ENCODE measurements around the gene SPRYD7.
A peak's percentile ranks its signal among the peaks of the same experiment; 100 is the strongest.
"Not testable (repeated sequence)": the region's sequence is repeated elsewhere in the genome, so short reads cannot be mapped to it uniquely, and the experiment has no call there.

SPRYD7 gene

DNA sequence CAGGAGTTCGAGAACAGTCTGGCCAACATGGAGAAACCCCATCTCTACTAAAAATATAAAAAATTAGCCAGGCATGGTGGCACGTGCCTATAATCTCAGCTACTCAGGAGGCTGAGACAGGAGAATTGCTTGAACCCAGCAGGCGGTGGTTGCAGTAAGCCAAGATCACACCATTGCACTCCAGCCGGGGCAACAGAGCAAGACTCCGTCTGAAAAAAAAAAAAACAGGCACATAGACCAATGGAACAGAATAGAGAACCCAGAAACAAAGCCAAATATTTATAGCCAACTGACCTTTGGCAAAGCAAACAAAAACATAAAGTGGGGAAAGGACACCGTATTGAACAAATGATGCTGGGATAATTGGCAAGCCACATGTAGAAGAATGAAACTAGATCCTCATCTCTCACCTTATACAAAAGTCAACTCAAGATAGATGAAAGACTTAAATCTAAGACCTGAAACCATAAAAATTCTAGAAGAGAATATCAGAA, 12.7 kb upstream of the SPRYD7 start:
- H3K4me1 Mint-ChIP-seq (ENCODE audit: low read depth); H3K4me3 Mint-ChIP-seq; H3K27ac Mint-ChIP-seq; H3K36me3 Mint-ChIP-seq (ENCODE audit: low read depth); H3K27me3 Mint-ChIP-seq (ENCODE audit: low read depth); DNase-seq (ENCODE audit: low spot score); H3K9me3 Mint-ChIP-seq: not testable (repeated sequence)

- no peaks in the 10 kb centered on the region for H3K36me3 Mint-ChIP-seq (ENCODE audit: low read depth)
- DNase-seq (ENCODE audit: low spot score): no peak
- no peak overlapping the region for H3K4me3 Mint-ChIP-seq
- peaks cover 5% of the 10 kb centered on the region for H3K4me1 Mint-ChIP-seq (ENCODE audit: low read depth)
- no peak overlapping the region for H3K27ac Mint-ChIP-seq
- H3K27me3 Mint-ChIP-seq (ENCODE audit: low read depth): peaks cover 20% of the 10 kb centered on the region
- H3K9me3 Mint-ChIP-seq: no peaks in the 10 kb centered on the region
Observed at GRCh38 chr13:49939321-49939720, 3.2 kb upstream of the SPRYD7 start.

DNA sequence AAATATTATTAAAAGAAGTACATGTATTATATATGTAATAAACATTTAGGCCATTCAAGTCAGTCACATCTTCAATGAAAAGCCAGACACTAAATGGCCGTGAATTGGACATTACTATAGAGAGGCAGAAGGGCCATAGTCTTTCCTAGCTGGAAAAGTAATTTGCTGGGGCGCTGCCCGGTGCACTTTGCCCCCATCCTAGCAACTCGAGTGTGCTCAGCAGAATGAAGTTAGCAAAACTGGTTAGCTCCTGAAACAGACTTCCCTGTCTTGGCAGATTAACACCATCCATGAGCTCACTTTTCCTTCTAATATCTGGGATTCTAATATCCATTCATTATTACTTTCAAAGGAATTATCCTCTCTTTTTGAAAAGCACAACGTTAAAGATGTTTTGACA, 2.8 kb upstream of the SPRYD7 start:
- Mint-ChIP-seq H3K36me3 (ENCODE audit: low read depth) (no peaks in the 10 kb centered on the region), H3K4me3 (no peak overlapping the region), H3K27ac (no peak overlapping the region), H3K4me1 (ENCODE audit: low read depth) (peaks cover 5% of the 10 kb centered on the region), H3K9me3 (no peaks in the 10 kb centered on the region), H3K27me3 (ENCODE audit: low read depth) (peaks cover 20% of the 10 kb centered on the region)
- DNase-seq (ENCODE audit: low spot score): no peak

- H3K4me3 Mint-ChIP-seq: no peak overlapping the region
- H3K27ac Mint-ChIP-seq: no peak overlapping the region
- H3K36me3 Mint-ChIP-seq (ENCODE audit: low read depth): no peaks in the 10 kb centered on the region
- H3K27me3 Mint-ChIP-seq (ENCODE audit: low read depth): peaks cover 20% of the 10 kb centered on the region
- peaks cover 5% of the 10 kb centered on the region for H3K4me1 Mint-ChIP-seq (ENCODE audit: low read depth)
- no peaks in the 10 kb centered on the region for H3K9me3 Mint-ChIP-seq
- DNase-seq (ENCODE audit: low spot score): no peak
Observed at GRCh38 chr13:49938314-49938713, 2.2 kb upstream of the SPRYD7 start.

DNA sequence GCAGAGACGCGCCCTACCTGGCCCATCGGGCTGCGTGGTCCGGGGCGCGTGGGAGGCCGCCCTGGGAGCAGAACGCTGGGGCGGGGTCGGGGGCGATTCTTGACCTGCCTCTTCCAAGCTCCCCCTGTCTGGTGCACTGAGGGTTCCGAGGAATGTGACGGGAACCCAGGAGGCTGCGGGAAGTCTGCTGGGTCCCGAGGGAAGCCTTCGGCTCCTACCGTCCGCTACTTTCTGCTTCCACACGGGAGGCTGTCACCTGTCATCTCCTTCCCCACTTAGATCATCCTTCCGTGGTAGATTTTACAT, 781 bp upstream of the SPRYD7 start:
- Mint-ChIP-seq H3K4me1 (ENCODE audit: low read depth) (peaks cover 5% of the 10 kb centered on the region), H3K27me3 (ENCODE audit: low read depth) (peaks cover 14% of the 10 kb centered on the region), H3K27ac (no peak overlapping the region), H3K9me3 (no peaks in the 10 kb centered on the region), H3K36me3 (ENCODE audit: low read depth) (no peaks in the 10 kb centered on the region), H3K4me3 (peak overlapping the region; percentile 88)
- no peak for DNase-seq (ENCODE audit: low spot score)

GRCh38 chr13:49935171-49936074, 717 bp downstream of the SPRYD7 start:
- DNase-seq (ENCODE audit: low spot score): peak; percentile 51
- peaks cover 10% of the 10 kb centered on the region for H3K27me3 Mint-ChIP-seq (ENCODE audit: low read depth)
- no peaks in the 10 kb centered on the region for H3K36me3 Mint-ChIP-seq (ENCODE audit: low read depth)
- peak overlapping the region; percentile 88 for H3K4me3 Mint-ChIP-seq
- peak overlapping the region; percentile 53 for H3K27ac Mint-ChIP-seq
- H3K9me3 Mint-ChIP-seq: no peaks in the 10 kb centered on the region
- H3K4me1 Mint-ChIP-seq (ENCODE audit: low read depth): peaks cover 5% of the 10 kb centered on the region

- Mint-ChIP-seq H3K27ac (no peak overlapping the region), H3K4me1 (ENCODE audit: low read depth) (peaks cover 5% of the 10 kb centered on the region), H3K9me3 (no peaks in the 10 kb centered on the region), H3K4me3 (no peak overlapping the region), H3K36me3 (ENCODE audit: low read depth) (no peaks in the 10 kb centered on the region), H3K27me3 (ENCODE audit: low read depth) (peaks cover 10% of the 10 kb centered on the region)
- DNase-seq (ENCODE audit: low spot score): no peak
Observed at GRCh38 chr13:49933511-49933910, 2.6 kb downstream of the SPRYD7 start.

DNA sequence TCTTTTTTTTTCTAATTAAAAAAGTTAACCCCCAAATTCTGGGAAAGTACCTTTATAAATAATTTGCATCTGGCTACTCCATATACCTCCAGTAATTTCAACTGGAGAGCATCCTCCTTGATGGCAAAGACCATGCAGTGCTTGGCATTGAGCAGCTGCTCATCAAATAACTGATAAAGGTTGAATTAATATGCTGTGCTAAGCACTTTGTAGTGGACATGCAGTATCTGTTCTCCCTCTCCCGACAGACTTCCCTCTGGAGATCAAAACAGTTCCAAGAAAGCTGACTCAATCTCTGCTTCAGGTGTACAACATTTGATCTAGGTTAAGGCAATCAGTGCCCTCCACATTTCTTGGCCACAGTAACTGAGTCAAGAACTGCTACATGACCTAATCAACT, 3.3 kb downstream of the SPRYD7 start:
- H3K9me3 Mint-ChIP-seq: no peaks in the 10 kb centered on the region
- peaks cover 5% of the 10 kb centered on the region for H3K27me3 Mint-ChIP-seq (ENCODE audit: low read depth)
- H3K27ac Mint-ChIP-seq: no peak overlapping the region
- no peak overlapping the region for H3K4me3 Mint-ChIP-seq
- no peak for DNase-seq (ENCODE audit: low spot score)
- peaks cover 5% of the 10 kb centered on the region for H3K4me1 Mint-ChIP-seq (ENCODE audit: low read depth)
- H3K36me3 Mint-ChIP-seq (ENCODE audit: low read depth): no peaks in the 10 kb centered on the region

GRCh38 chr13:49932066-49932465, 4.1 kb downstream of the SPRYD7 start:
- DNase-seq (ENCODE audit: low spot score): no peak
- no peak overlapping the region for H3K27ac Mint-ChIP-seq
- no peaks in the 10 kb centered on the region for H3K36me3 Mint-ChIP-seq (ENCODE audit: low read depth)
- H3K27me3 Mint-ChIP-seq (ENCODE audit: low read depth): peaks cover 5% of the 10 kb centered on the region
- H3K4me1 Mint-ChIP-seq (ENCODE audit: low read depth): peaks cover 8% of the 10 kb centered on the region
- H3K4me3 Mint-ChIP-seq: no peak overlapping the region
- no peaks in the 10 kb centered on the region for H3K9me3 Mint-ChIP-seq

GRCh38 chr13:49927755-49928154, 8.4 kb downstream of the SPRYD7 start:
- H3K4me3 Mint-ChIP-seq: no peak overlapping the region
- no peak overlapping the region for H3K27ac Mint-ChIP-seq
- DNase-seq (ENCODE audit: low spot score): no peak
- H3K36me3 Mint-ChIP-seq (ENCODE audit: low read depth): peaks cover 3% of the 10 kb centered on the region
- no peaks in the 10 kb centered on the region for H3K9me3 Mint-ChIP-seq
- H3K27me3 Mint-ChIP-seq (ENCODE audit: low read depth): no peaks in the 10 kb centered on the region
- peaks cover 2% of the 10 kb centered on the region for H3K4me1 Mint-ChIP-seq (ENCODE audit: low read depth)

DNA sequence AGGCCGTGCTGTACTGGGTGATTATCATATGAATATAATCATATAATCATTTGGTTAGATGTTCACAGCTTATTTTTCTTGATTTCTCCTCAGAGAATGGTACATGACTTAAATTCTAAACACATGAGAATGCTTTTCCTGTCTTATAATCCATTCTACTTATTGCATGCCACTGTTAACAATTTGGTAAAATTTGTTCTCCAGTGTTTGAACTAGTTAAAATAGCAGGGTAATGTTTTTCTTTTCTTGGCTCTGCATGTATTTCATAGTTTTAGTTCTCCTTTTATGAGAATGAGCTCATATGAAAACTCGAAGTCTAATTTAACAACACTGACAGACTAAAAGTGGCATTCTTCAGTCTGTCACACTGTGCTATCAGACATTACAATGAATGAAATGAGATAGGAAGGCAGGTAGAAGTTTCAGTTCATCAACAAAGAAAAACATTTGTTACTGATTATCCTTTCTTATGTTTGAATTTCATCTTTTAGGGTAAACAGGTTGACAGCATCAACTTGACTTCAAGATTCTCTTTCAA, 10.2 kb downstream of the SPRYD7 start:
- Mint-ChIP-seq H3K36me3 (ENCODE audit: low read depth) (peaks cover 14% of the 10 kb centered on the region), H3K27ac (no peak overlapping the region), H3K9me3 (peaks cover 5% of the 10 kb centered on the region), H3K4me3 (no peak overlapping the region), H3K27me3 (ENCODE audit: low read depth) (no peaks in the 10 kb centered on the region), H3K4me1 (ENCODE audit: low read depth) (peaks cover 2% of the 10 kb centered on the region)
- no peak for DNase-seq (ENCODE audit: low spot score)

GRCh38 chr13:49922301-49922700, 13.8 kb downstream of the SPRYD7 start:
- no peaks in the 10 kb centered on the region for H3K4me1 Mint-ChIP-seq (ENCODE audit: low read depth)
- no peak overlapping the region for H3K27ac Mint-ChIP-seq
- peaks cover 5% of the 10 kb centered on the region for H3K9me3 Mint-ChIP-seq
- no peak overlapping the region for H3K4me3 Mint-ChIP-seq
- peaks cover 22% of the 10 kb centered on the region for H3K36me3 Mint-ChIP-seq (ENCODE audit: low read depth)
- no peak for DNase-seq (ENCODE audit: low spot score)
- H3K27me3 Mint-ChIP-seq (ENCODE audit: low read depth): no peaks in the 10 kb centered on the region

GRCh38 chr13:49920969-49921368, 15.2 kb downstream of the SPRYD7 start:
- not testable (repeated sequence) for H3K4me3 Mint-ChIP-seq; H3K9me3 Mint-ChIP-seq; DNase-seq (ENCODE audit: low spot score); H3K27me3 Mint-ChIP-seq (ENCODE audit: low read depth); H3K27ac Mint-ChIP-seq; H3K4me1 Mint-ChIP-seq (ENCODE audit: low read depth)
- H3K36me3 Mint-ChIP-seq (ENCODE audit: low read depth): peaks cover 25% of the 10 kb centered on the region

GRCh38 chr13:49918106-49918505, 18.0 kb downstream of the SPRYD7 start:
- not testable (repeated sequence) for H3K9me3 Mint-ChIP-seq; H3K4me3 Mint-ChIP-seq; H3K27ac Mint-ChIP-seq; DNase-seq (ENCODE audit: low spot score); H3K27me3 Mint-ChIP-seq (ENCODE audit: low read depth); H3K4me1 Mint-ChIP-seq (ENCODE audit: low read depth)
- peaks cover 22% of the 10 kb centered on the region for H3K36me3 Mint-ChIP-seq (ENCODE audit: low read depth)
